ENCODE measurements around the gene ADAMTS7. TPM values are rescaled to one million over a fixed set of nuclear protein-coding genes. Genes with fewer than 3 reads are reported as not detected.

The ADAMTS7 gene, protein sequence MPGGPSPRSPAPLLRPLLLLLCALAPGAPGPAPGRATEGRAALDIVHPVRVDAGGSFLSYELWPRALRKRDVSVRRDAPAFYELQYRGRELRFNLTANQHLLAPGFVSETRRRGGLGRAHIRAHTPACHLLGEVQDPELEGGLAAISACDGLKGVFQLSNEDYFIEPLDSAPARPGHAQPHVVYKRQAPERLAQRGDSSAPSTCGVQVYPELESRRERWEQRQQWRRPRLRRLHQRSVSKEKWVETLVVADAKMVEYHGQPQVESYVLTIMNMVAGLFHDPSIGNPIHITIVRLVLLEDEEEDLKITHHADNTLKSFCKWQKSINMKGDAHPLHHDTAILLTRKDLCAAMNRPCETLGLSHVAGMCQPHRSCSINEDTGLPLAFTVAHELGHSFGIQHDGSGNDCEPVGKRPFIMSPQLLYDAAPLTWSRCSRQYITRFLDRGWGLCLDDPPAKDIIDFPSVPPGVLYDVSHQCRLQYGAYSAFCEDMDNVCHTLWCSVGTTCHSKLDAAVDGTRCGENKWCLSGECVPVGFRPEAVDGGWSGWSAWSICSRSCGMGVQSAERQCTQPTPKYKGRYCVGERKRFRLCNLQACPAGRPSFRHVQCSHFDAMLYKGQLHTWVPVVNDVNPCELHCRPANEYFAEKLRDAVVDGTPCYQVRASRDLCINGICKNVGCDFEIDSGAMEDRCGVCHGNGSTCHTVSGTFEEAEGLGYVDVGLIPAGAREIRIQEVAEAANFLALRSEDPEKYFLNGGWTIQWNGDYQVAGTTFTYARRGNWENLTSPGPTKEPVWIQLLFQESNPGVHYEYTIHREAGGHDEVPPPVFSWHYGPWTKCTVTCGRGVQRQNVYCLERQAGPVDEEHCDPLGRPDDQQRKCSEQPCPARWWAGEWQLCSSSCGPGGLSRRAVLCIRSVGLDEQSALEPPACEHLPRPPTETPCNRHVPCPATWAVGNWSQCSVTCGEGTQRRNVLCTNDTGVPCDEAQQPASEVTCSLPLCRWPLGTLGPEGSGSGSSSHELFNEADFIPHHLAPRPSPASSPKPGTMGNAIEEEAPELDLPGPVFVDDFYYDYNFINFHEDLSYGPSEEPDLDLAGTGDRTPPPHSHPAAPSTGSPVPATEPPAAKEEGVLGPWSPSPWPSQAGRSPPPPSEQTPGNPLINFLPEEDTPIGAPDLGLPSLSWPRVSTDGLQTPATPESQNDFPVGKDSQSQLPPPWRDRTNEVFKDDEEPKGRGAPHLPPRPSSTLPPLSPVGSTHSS (N-terminal part only)
- total RNA-seq (ENCODE audit: low replicate concordance) = 8.4 and 51.9 TPM in 2 replicates
- long read RNA-seq = 0 reads

DNA sequence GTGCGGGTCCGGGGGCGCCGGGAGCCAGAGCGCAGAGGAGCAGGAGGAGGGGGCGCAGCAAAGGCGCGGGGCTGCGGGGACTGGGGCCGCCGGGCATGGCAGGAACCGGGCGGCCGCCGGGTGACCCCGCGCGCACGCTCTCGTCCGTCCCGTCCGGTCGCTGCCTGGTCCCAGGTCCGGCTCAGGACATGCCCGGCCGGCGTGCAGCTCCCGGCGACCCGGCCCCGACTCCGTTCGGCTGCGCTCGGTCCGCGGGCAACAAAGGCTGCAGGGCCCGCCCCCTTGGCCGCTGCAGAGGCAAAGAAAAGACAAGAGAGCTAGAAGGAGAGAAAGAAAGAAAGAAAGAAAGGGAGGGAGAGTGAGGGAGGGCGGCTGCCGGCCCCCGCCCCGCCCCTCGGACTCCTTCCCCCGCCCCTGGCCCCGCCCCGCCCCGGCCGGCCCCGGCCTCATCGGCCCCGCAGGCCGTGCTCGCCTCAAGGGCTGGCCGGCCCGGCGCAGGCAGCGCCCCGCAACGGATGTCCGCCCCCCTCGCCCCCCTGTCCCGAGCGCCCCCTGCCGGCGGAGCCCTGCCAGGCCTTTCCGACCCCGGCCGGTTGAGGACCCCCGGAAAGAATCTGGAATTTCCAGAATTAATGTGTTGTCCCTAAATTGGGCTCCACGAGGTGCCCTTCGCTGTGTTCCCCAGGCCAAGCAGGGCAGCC lies at the start of gene ADAMTS7:
Gene ADAMTS7, minus strand, starts transcription at position 341 of the 701 bp plus-strand sequence. Its CDS starts 244 bp downstream, at position 97.
- Mint-ChIP-seq H3K4me1 (ENCODE audit: unreplicated experiment) (peaks cover 17% of the 10 kb centered on the region), H3K9me3 (no peaks in the 10 kb centered on the region), H3K27me3 (peaks cover 15% of the 10 kb centered on the region), H3K4me3 (peak within 1 kb of the TSS; percentile 91), H3K36me3 (peaks cover 7% of the 10 kb centered on the region), H3K27ac (peak within 1 kb of the TSS; percentile 53)
- DNase-seq (ENCODE audit: extremely low spot score, unreplicated experiment) = peak; percentile 88
- TF ChIP-seq, protein P1, sequence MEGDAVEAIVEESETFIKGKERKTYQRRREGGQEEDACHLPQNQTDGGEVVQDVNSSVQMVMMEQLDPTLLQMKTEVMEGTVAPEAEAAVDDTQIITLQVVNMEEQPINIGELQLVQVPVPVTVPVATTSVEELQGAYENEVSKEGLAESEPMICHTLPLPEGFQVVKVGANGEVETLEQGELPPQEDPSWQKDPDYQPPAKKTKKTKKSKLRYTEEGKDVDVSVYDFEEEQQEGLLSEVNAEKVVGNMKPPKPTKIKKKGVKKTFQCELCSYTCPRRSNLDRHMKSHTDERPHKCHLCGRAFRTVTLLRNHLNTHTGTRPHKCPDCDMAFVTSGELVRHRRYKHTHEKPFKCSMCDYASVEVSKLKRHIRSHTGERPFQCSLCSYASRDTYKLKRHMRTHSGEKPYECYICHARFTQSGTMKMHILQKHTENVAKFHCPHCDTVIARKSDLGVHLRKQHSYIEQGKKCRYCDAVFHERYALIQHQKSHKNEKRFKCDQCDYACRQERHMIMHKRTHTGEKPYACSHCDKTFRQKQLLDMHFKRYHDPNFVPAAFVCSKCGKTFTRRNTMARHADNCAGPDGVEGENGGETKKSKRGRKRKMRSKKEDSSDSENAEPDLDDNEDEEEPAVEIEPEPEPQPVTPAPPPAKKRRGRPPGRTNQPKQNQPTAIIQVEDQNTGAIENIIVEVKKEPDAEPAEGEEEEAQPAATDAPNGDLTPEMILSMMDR (conservative IDR thresholded peaks at IDR 0.05) = peak; percentile 85

DNA sequence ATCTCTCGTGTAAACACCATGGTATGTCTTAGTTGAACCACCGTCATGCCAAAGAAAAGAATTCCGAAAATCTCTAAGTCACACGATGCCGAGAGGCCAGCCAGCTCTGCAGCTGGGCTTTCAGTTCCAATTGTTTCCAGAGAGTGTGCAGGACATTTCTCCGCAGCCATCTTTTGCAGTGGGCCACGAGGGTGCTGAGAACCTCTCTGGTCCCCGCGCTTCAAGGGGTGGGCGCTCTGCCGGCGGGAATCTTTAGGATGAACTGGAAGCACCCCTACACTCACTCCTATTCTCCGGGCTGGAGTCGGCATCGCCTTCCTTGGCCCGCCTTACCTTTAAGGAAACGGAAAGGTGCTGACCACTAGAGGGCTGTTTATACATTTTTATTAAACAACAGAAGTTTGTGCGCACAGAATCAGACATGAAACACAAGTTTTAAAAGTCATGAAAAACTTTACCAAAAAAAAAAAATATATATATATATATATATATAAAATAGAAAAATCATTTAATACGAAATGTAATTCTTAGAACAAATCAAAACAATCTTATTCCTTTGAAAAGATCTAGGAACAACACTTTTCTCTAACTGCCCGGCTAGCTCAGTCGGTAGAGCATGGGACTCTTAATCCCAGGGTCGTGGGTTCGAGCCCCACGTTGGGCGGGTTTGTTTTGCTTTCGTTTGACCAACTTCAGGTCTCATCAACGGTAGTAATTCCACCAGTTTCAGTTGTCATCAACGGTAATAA lies 48.9 kb upstream of the ADAMTS7 start:
- Mint-ChIP-seq H3K27me3 (peaks cover 6% of the 10 kb centered on the region), H3K4me1 (ENCODE audit: unreplicated experiment) (peaks cover 8% of the 10 kb centered on the region), H3K27ac (peak overlapping the region; percentile 94), H3K4me3 (peak overlapping the region; percentile 93), H3K36me3 (no peaks in the 10 kb centered on the region), H3K9me3 (peaks cover 3% of the 10 kb centered on the region)
- TF ChIP-seq, protein P1 (conservative IDR thresholded peaks at IDR 0.05) = peak; percentile 86
- peak; percentile 81 for DNase-seq (ENCODE audit: extremely low spot score, unreplicated experiment)

DNA sequence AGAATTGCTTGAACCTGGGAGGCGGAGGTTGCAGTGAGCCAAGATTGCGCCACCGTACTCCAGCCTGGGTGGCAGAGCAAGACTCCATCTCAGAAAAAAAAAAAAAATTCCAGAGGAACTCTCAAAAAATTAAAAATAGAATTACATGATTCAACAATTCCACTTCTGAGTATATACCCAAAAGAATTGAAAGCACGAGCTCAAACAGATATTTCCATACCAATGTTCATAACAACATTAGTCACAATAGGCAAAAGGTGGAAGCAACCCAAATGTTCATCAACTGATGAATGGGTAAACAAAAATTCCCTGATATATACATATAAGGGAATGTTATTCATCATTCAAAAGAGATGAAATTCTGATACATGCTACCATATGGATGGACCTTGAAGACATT lies 44.5 kb upstream of the ADAMTS7 start:
- Mint-ChIP-seq H3K27ac (no peak overlapping the region), H3K9me3 (peaks cover 8% of the 10 kb centered on the region), H3K4me1 (ENCODE audit: unreplicated experiment) (peaks cover 19% of the 10 kb centered on the region), H3K4me3 (no peak overlapping the region), H3K27me3 (peaks cover 6% of the 10 kb centered on the region), H3K36me3 (no peaks in the 10 kb centered on the region)
- DNase-seq (ENCODE audit: extremely low spot score, unreplicated experiment) = no peak
- TF ChIP-seq, protein P1 (conservative IDR thresholded peaks at IDR 0.05) = no peak

DNA sequence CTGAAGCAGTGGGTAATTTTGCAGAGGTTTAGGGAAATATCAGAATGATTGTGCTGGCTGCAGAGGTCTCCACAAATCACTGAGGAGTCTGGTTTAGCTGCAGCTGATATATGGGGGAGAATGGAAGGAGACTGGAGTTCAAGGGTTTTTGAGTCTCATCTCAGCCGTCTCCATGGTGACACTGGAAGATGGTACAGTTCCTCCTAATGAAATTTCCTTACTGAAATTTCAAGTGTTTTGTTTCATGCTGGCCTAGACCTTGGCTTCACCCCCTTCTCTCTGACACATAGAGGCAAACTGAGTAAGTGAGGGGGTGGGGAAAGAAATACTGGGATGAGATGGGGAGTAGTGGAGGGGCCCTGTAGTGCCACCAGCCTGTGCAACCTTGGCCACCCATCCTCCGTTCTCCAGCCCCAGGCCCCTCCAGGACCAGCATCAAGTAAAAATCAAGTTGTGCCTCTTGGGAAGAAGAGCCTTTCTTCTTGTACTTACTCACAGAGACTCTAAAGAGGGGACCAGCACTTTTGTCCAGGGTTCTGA lies 43.6 kb upstream of the ADAMTS7 start:
- no peak for DNase-seq (ENCODE audit: extremely low spot score, unreplicated experiment)
- H3K4me3 Mint-ChIP-seq = no peak overlapping the region
- no peaks in the 10 kb centered on the region for H3K27me3 Mint-ChIP-seq
- no peak overlapping the region for H3K27ac Mint-ChIP-seq
- H3K36me3 Mint-ChIP-seq = no peaks in the 10 kb centered on the region
- H3K4me1 Mint-ChIP-seq (ENCODE audit: unreplicated experiment) = peaks cover 17% of the 10 kb centered on the region
- TF ChIP-seq, protein P1 (conservative IDR thresholded peaks at IDR 0.05) = no peak
- H3K9me3 Mint-ChIP-seq = peaks cover 6% of the 10 kb centered on the region

Data from type B pancreatic cell (in vitro differentiated cells).